ENCODE results near the gene NR1I3.

The NR1I3 gene, protein sequence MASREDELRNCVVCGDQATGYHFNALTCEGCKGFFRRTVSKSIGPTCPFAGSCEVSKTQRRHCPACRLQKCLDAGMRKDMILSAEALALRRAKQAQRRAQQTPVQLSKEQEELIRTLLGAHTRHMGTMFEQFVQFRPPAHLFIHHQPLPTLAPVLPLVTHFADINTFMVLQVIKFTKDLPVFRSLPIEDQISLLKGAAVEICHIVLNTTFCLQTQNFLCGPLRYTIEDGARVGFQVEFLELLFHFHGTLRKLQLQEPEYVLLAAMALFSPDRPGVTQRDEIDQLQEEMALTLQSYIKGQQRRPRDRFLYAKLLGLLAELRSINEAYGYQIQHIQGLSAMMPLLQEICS

GRCh38 chr1:161238039-161238473 is at the start of gene NR1I3:
NR1I3 (minus strand) TSS chr1:161238203; CDS start chr1:161236565, 1,638 bp downstream.
- no peaks in the 10 kb centered on the region for H3K4me1 ChIP-seq (ENCODE audit: control insufficient read depth, insufficient read depth, low read length, unreplicated experiment)
- no peaks in the 10 kb centered on the region for H3K79me2 ChIP-seq (ENCODE audit: control insufficient read depth, insufficient read depth, low read length, unreplicated experiment)
- no peaks in the 10 kb centered on the region for H3K27me3 ChIP-seq (ENCODE audit: insufficient read depth, low read length)
- H3K27ac ChIP-seq (ENCODE audit: low read depth, low read length): no peak within 1 kb of the TSS
- H3K4me3 ChIP-seq (ENCODE audit: low read depth, low read length): no peak within 1 kb of the TSS
- H3K36me3 ChIP-seq (ENCODE audit: insufficient read depth, low read length): no peaks in the 10 kb centered on the region
- no peak within 1 kb of the TSS for H2AFZ ChIP-seq (ENCODE audit: low read length, unreplicated experiment)

DNA sequence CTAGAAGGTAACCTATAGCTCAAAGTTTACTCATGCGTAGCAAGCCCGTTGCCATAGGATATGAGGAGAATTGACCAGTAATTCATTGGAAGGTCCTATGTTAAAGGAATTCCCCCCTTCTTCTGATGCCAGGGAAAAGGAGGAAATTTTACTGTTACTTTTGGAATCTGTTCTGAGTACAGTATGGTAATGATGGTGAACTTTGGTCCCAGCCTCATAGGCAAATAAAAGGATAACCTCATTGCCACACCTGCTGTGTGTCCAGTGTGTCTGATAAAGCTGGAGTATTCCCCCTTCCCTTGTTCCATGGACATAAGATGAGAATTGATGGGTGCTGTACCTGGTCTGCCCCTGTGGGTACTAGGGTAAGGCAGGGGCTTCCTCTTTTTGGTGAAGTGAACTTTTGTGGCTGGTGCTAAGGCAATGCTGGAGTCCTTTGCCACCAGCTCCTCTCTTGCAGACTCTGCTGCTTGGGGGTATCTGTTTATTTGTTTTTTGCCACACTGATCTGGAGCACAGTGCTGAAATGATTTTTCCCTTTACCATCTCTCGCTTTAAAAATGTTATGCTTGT is 49.6 kb upstream of the NR1I3 start:
- Histone ChIP-seq H3K79me2 (ENCODE audit: control insufficient read depth, insufficient read depth, low read length, unreplicated experiment) (no peaks in the 10 kb centered on the region), H3K4me3 (ENCODE audit: low read depth, low read length) (no peak overlapping the region), H3K36me3 (ENCODE audit: insufficient read depth, low read length) (no peaks in the 10 kb centered on the region), H3K27ac (ENCODE audit: low read depth, low read length) (no peak overlapping the region), H3K4me1 (ENCODE audit: control insufficient read depth, insufficient read depth, low read length, unreplicated experiment) (no peaks in the 10 kb centered on the region), H3K27me3 (ENCODE audit: insufficient read depth, low read length) (peaks cover 27% of the 10 kb centered on the region), H2AFZ (ENCODE audit: low read length, unreplicated experiment) (no peak overlapping the region)

- Histone ChIP-seq H3K79me2 (ENCODE audit: control insufficient read depth, insufficient read depth, low read length, unreplicated experiment) (no peaks in the 10 kb centered on the region), H3K27ac (ENCODE audit: low read depth, low read length) (no peak overlapping the region), H3K27me3 (ENCODE audit: insufficient read depth, low read length) (peaks cover 29% of the 10 kb centered on the region), H3K4me1 (ENCODE audit: control insufficient read depth, insufficient read depth, low read length, unreplicated experiment) (no peaks in the 10 kb centered on the region), H3K36me3 (ENCODE audit: insufficient read depth, low read length) (no peaks in the 10 kb centered on the region), H2AFZ (ENCODE audit: low read length, unreplicated experiment) (no peak overlapping the region), H3K4me3 (ENCODE audit: low read depth, low read length) (no peak overlapping the region)
Measured at GRCh38 chr1:161285521-161285920, 47.5 kb upstream of the NR1I3 start.

GRCh38 chr1:161285113-161285512 is 47.1 kb upstream of the NR1I3 start:
- H3K79me2 ChIP-seq (ENCODE audit: control insufficient read depth, insufficient read depth, low read length, unreplicated experiment): no peaks in the 10 kb centered on the region
- no peak overlapping the region for H2AFZ ChIP-seq (ENCODE audit: low read length, unreplicated experiment)
- no peak overlapping the region for H3K27ac ChIP-seq (ENCODE audit: low read depth, low read length)
- no peaks in the 10 kb centered on the region for H3K4me1 ChIP-seq (ENCODE audit: control insufficient read depth, insufficient read depth, low read length, unreplicated experiment)
- no peaks in the 10 kb centered on the region for H3K36me3 ChIP-seq (ENCODE audit: insufficient read depth, low read length)
- H3K27me3 ChIP-seq (ENCODE audit: insufficient read depth, low read length): peaks cover 29% of the 10 kb centered on the region
- no peak overlapping the region for H3K4me3 ChIP-seq (ENCODE audit: low read depth, low read length)

DNA sequence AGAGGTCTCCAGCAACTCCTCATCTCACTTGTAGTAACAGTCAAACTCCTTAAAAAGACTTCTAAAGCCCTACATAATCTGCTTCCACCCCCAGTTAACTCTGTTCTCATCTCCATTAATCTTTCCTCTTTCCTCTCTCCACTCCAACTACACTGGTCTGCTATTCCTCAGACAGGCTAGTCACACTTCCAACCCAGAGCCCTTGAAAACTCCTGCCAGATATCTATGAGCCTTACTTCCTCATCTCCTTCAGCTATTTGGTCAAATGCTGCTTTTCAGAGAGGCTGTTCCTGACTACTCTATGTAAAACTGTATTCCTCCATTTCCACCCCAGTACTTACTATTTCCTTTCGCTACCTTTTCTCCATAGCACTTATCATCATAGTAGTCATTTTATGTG is 45.0 kb upstream of the NR1I3 start:
- H3K36me3 ChIP-seq (ENCODE audit: insufficient read depth, low read length): no peaks in the 10 kb centered on the region
- no peak overlapping the region for H2AFZ ChIP-seq (ENCODE audit: low read length, unreplicated experiment)
- H3K4me3 ChIP-seq (ENCODE audit: low read depth, low read length): no peak overlapping the region
- peaks cover 40% of the 10 kb centered on the region for H3K27me3 ChIP-seq (ENCODE audit: insufficient read depth, low read length)
- no peaks in the 10 kb centered on the region for H3K4me1 ChIP-seq (ENCODE audit: control insufficient read depth, insufficient read depth, low read length, unreplicated experiment)
- H3K79me2 ChIP-seq (ENCODE audit: control insufficient read depth, insufficient read depth, low read length, unreplicated experiment): no peaks in the 10 kb centered on the region
- no peak overlapping the region for H3K27ac ChIP-seq (ENCODE audit: low read depth, low read length)

GRCh38 chr1:161274874-161275273 is 36.9 kb upstream of the NR1I3 start:
- no peak overlapping the region for H3K4me3 ChIP-seq (ENCODE audit: low read depth, low read length)
- no peak overlapping the region for H3K27ac ChIP-seq (ENCODE audit: low read depth, low read length)
- no peaks in the 10 kb centered on the region for H3K4me1 ChIP-seq (ENCODE audit: control insufficient read depth, insufficient read depth, low read length, unreplicated experiment)
- no peaks in the 10 kb centered on the region for H3K36me3 ChIP-seq (ENCODE audit: insufficient read depth, low read length)
- no peaks in the 10 kb centered on the region for H3K79me2 ChIP-seq (ENCODE audit: control insufficient read depth, insufficient read depth, low read length, unreplicated experiment)
- H3K27me3 ChIP-seq (ENCODE audit: insufficient read depth, low read length): peaks cover 42% of the 10 kb centered on the region
- no peak overlapping the region for H2AFZ ChIP-seq (ENCODE audit: low read length, unreplicated experiment)

DNA sequence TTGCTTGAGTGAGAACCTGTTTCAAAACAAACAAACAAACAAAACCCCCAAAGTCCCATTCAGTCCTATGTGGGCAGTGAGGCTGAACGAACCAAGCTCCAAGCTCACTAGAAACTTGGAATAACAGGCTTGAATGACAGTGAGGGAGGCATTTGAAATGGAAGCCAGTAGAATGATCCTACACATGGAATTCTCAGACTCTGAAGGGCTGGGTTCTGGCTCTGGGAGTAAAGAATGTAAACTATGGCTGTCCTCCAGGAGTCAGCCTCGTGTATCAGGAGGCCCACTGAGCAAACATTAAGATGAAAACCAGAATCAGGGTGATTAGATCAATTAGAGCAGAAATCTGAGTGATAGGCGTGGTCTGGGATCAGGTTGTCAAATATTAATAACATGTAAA is 35.4 kb upstream of the NR1I3 start:
- H2AFZ ChIP-seq (ENCODE audit: low read length, unreplicated experiment): no peak overlapping the region
- H3K27ac ChIP-seq (ENCODE audit: low read depth, low read length): no peak overlapping the region
- no peaks in the 10 kb centered on the region for H3K36me3 ChIP-seq (ENCODE audit: insufficient read depth, low read length)
- peaks cover 36% of the 10 kb centered on the region for H3K27me3 ChIP-seq (ENCODE audit: insufficient read depth, low read length)
- no peak overlapping the region for H3K4me3 ChIP-seq (ENCODE audit: low read depth, low read length)
- H3K79me2 ChIP-seq (ENCODE audit: control insufficient read depth, insufficient read depth, low read length, unreplicated experiment): no peaks in the 10 kb centered on the region
- no peaks in the 10 kb centered on the region for H3K4me1 ChIP-seq (ENCODE audit: control insufficient read depth, insufficient read depth, low read length, unreplicated experiment)

DNA sequence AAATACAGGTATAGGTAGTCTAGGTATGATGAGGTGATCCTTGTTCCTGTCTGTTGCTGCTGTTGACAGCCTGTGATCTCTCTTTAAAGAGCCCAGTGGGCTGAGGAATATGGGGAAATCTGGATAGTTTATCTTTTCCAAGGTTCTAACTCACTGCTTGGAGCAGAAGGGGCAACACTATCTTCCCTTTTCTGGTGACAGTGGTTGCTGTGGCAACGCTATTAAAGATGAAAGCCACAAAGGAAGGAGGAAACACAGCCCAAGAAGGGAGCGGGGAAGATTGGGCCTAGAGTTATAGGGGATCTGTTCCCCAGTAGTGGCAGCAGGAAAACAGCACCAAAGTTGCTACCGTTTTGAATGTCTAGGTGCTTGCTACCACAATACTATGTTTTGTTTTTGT is 29.3 kb upstream of the NR1I3 start:
- H3K4me1 ChIP-seq (ENCODE audit: control insufficient read depth, insufficient read depth, low read length, unreplicated experiment): peaks cover 6% of the 10 kb centered on the region
- H3K4me3 ChIP-seq (ENCODE audit: low read depth, low read length): no peak overlapping the region
- H3K27ac ChIP-seq (ENCODE audit: low read depth, low read length): no peak overlapping the region
- H3K79me2 ChIP-seq (ENCODE audit: control insufficient read depth, insufficient read depth, low read length, unreplicated experiment): no peaks in the 10 kb centered on the region
- no peak overlapping the region for H2AFZ ChIP-seq (ENCODE audit: low read length, unreplicated experiment)
- H3K36me3 ChIP-seq (ENCODE audit: insufficient read depth, low read length): no peaks in the 10 kb centered on the region
- no peaks in the 10 kb centered on the region; the same call in 1 of the 2 replicates for H3K27me3 ChIP-seq (ENCODE audit: insufficient read depth, low read length)

- H3K27ac ChIP-seq (ENCODE audit: low read depth, low read length): no peak overlapping the region
- no peaks in the 10 kb centered on the region for H3K36me3 ChIP-seq (ENCODE audit: insufficient read depth, low read length)
Measured at GRCh38 chr1:161266836-161267235, 28.8 kb upstream of the NR1I3 start.

DNA sequence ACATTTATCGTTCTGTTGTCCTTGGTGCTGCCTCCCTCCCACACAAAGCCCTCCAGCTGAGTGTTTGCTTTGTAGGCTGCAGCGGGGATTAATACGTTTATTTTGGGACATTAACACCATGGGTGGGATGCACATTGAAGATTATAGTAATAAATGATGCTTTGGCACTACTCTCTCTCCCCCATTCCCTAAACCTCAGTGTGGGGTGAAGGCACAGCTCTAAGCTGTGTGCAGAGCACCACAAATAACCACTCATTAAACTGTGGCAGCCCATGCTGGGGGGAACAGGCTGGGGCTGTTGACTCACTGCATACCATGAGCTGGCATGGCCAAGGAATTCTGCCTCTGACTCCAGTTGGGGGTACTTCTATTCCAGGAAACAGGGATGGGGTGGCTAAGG is 28.2 kb upstream of the NR1I3 start:
- Histone ChIP-seq H3K4me1 (ENCODE audit: control insufficient read depth, insufficient read depth, low read length, unreplicated experiment) (peaks cover 7% of the 10 kb centered on the region), H3K27me3 (ENCODE audit: insufficient read depth, low read length) (peaks cover 8% of the 10 kb centered on the region), H3K79me2 (ENCODE audit: control insufficient read depth, insufficient read depth, low read length, unreplicated experiment) (no peaks in the 10 kb centered on the region), H3K4me3 (ENCODE audit: low read depth, low read length) (no peak overlapping the region), H3K36me3 (ENCODE audit: insufficient read depth, low read length) (no peaks in the 10 kb centered on the region), H2AFZ (ENCODE audit: low read length, unreplicated experiment) (no peak overlapping the region), H3K27ac (ENCODE audit: low read depth, low read length) (no peak overlapping the region)

More at GRCh38 chr1:161266836-161267235, 28.8 kb upstream of the NR1I3 start:
- Histone ChIP-seq H3K4me1 (ENCODE audit: control insufficient read depth, insufficient read depth, low read length, unreplicated experiment) (peaks cover 6% of the 10 kb centered on the region), H3K79me2 (ENCODE audit: control insufficient read depth, insufficient read depth, low read length, unreplicated experiment) (no peaks in the 10 kb centered on the region), H3K27me3 (ENCODE audit: insufficient read depth, low read length) (peaks cover 1% of the 10 kb centered on the region), H3K4me3 (ENCODE audit: low read depth, low read length) (no peak overlapping the region), H2AFZ (ENCODE audit: low read length, unreplicated experiment) (no peak overlapping the region)

GRCh38 chr1:161265305-161265704 is 27.3 kb upstream of the NR1I3 start:
- H3K4me1 ChIP-seq (ENCODE audit: control insufficient read depth, insufficient read depth, low read length, unreplicated experiment): peaks cover 14% of the 10 kb centered on the region
- H2AFZ ChIP-seq (ENCODE audit: low read length, unreplicated experiment): no peak overlapping the region
- H3K27ac ChIP-seq (ENCODE audit: low read depth, low read length): no peak overlapping the region
- peaks cover 17% of the 10 kb centered on the region for H3K27me3 ChIP-seq (ENCODE audit: insufficient read depth, low read length)
- H3K79me2 ChIP-seq (ENCODE audit: control insufficient read depth, insufficient read depth, low read length, unreplicated experiment): no peaks in the 10 kb centered on the region
- no peaks in the 10 kb centered on the region for H3K36me3 ChIP-seq (ENCODE audit: insufficient read depth, low read length)
- H3K4me3 ChIP-seq (ENCODE audit: low read depth, low read length): no peak overlapping the region

All from ACC112 (cell line).